IMR-90 (cell line): ENCODE data around the gene AMACR. TPM values are rescaled to one million over a fixed set of nuclear protein-coding genes. Genes with fewer than 3 reads are reported as not detected.

Source experiments
- ATAC-seq: fragments of 200-7000 bp; cut with Tn5 transposase; 2 replicates; pipeline ENCODE4 v1.9.1; 2020; ENCODE audit warnings: low read depth, mild to moderate bottlenecking, moderate library complexity
- BruUV-seq: library from RNA; stranded (reverse); fragments of 400-500 nt; replicated peaks from 2 replicates; lab custom pipeline; 2021; lab: Mats Ljungman, UMichigan
- CTCF ChIA-PET: fragments of 300-600 bp; formaldehyde crosslinking; extraction: SDS; loops from one replicate; lab custom pipeline; 2021; ENCODE audit warnings: antibody characterized with exemption; lab: Yijun Ruan, JAX
- POLR2A ChIA-PET: fragments of 300-600 bp; sonication (Branson Sonifier 250); formaldehyde crosslinking; loops from one replicate; lab custom pipeline; 2022; ENCODE audit warnings: antibody characterized with exemption; ENCODE audit not compliant: unreplicated experiment; lab: Charles Lee
- DNase-seq: peaks from one replicate; pipeline ENCODE4 v3.0.0; 2013
- H2AFZ ChIP-seq: replicated peaks from 2 replicates; pipeline ENCODE3; 2013; ENCODE audit warnings: low read length, mild to moderate bottlenecking; ENCODE audit not compliant: poor library complexity
- H2AK5ac ChIP-seq: 2 replicates; pipeline ENCODE4 v1.6.1; 2013; ENCODE audit warnings: low read depth, low read length, inconsistent platforms
- H2AK9ac ChIP-seq: replicated peaks from 2 replicates; pipeline ENCODE3; 2013; ENCODE audit warnings: mild to moderate bottlenecking, low read depth, low read length, moderate library complexity; ENCODE audit not compliant: poor library complexity
- H2BK120ac ChIP-seq: 2 replicates; pipeline ENCODE4 v1.6.1; 2013; ENCODE audit warnings: low read depth, low read length, inconsistent platforms
- H2BK15ac ChIP-seq: 3 replicates; pipeline ENCODE4 v1.6.1; 2013; ENCODE audit warnings: low read depth, low read length, inconsistent platforms
- H2BK20ac ChIP-seq: 2 replicates; pipeline ENCODE4 v1.6.1; 2013; ENCODE audit warnings: low read depth, mild to moderate bottlenecking, inconsistent platforms, low read length, moderate library complexity
- H2BK5ac ChIP-seq: 2 replicates; pipeline ENCODE4 v1.6.1; 2013; ENCODE audit warnings: mild to moderate bottlenecking, low read depth, low read length, inconsistent platforms; ENCODE audit not compliant: poor library complexity, severe bottlenecking
- H3K14ac ChIP-seq: replicated peaks from 2 replicates; pipeline ENCODE4 v1.6.1; 2013; ENCODE audit warnings: low read depth, low read length, inconsistent platforms
- H3K18ac ChIP-seq: 2 replicates; pipeline ENCODE4 v1.6.1; 2013; ENCODE audit warnings: low read depth, low read length, control low read depth
- H3K23ac ChIP-seq: 2 replicates; pipeline ENCODE4 v1.6.1; 2013; ENCODE audit warnings: low read depth, low read length, inconsistent platforms
- H3K27ac ChIP-seq: 2 replicates; pipeline ENCODE4 v1.5.1; 2013; ENCODE audit warnings: mild to moderate bottlenecking, control low read depth, low read length; ENCODE audit not compliant: insufficient read depth
- H3K27me3 ChIP-seq: 2 replicates; pipeline ENCODE4 v1.6.1; 2013; ENCODE audit warnings: low read length; ENCODE audit not compliant: control insufficient read depth, insufficient read depth
- H3K36me3 ChIP-seq: 2 replicates; pipeline ENCODE4 v1.6.1; 2013; ENCODE audit warnings: low read length, mixed read lengths; ENCODE audit not compliant: control insufficient read depth, insufficient read depth
- H3K4ac ChIP-seq: 2 replicates; pipeline ENCODE4 v1.6.1; 2013; ENCODE audit warnings: low read depth, low read length, inconsistent platforms
- H3K4me1 ChIP-seq: 2 replicates; pipeline ENCODE4 v1.6.1; 2013; ENCODE audit warnings: low read length, mixed read lengths; ENCODE audit not compliant: control insufficient read depth, insufficient read depth
- H3K4me2 ChIP-seq: 2 replicates; pipeline ENCODE4 v1.6.1; 2013; ENCODE audit warnings: low read depth, mild to moderate bottlenecking, control low read depth, low read length, moderate library complexity
- H3K4me3 ChIP-seq: 2 replicates; pipeline ENCODE4 v1.5.1; 2013; ENCODE audit warnings: low read depth, mild to moderate bottlenecking, control low read depth, low read length, moderate library complexity; ENCODE audit not compliant: insufficient read depth
- H3K56ac ChIP-seq: 2 replicates; pipeline ENCODE4 v1.6.1; 2013; ENCODE audit warnings: low read length, inconsistent platforms; ENCODE audit not compliant: insufficient read depth; ENCODE audit errors: extremely low read depth
- H3K79me1 ChIP-seq, 2 experiments: 2 replicates each; pipeline ENCODE4 v1.6.1; 2013; ENCODE audit warnings: low read length in 2 of 2, inconsistent platforms in 1 of 2, low read depth in 1 of 2
- H3K9ac ChIP-seq: 2 replicates; pipeline ENCODE4 v1.6.1; 2013; ENCODE audit warnings: low read depth, low read length, control low read depth
- H3K9me1 ChIP-seq: 2 replicates; pipeline ENCODE4 v1.6.1; 2013; ENCODE audit warnings: low read length, inconsistent platforms; ENCODE audit not compliant: insufficient read depth
- H3K9me3 ChIP-seq: 2 replicates; pipeline ENCODE4 v1.6.1; 2013; ENCODE audit warnings: low read length; ENCODE audit not compliant: control insufficient read depth, insufficient read depth
- H4K20me1 ChIP-seq: 2 replicates; pipeline ENCODE4 v1.6.1; 2013; ENCODE audit warnings: low read length, inconsistent platforms; ENCODE audit not compliant: insufficient read depth
- H4K5ac ChIP-seq: 2 replicates; pipeline ENCODE4 v1.6.1; 2013; ENCODE audit warnings: mild to moderate bottlenecking, low read depth, low read length, control low read depth
- H4K8ac ChIP-seq, 2 experiments: 2 replicates each; pipeline ENCODE4 v1.6.1; 2013; ENCODE audit warnings: low read depth in 2 of 2, low read length in 2 of 2, control low read depth in 1 of 2, inconsistent platforms in 1 of 2
- H4K91ac ChIP-seq: 2 replicates; pipeline ENCODE4 v1.6.1; 2013; ENCODE audit warnings: low read depth, low read length, inconsistent platforms; ENCODE audit not compliant: insufficient read depth
- CEBPB ChIP-seq: IDR thresholded peaks from 2 replicates; pipeline ENCODE4 v1.6.1; 2012; ENCODE audit warnings: low read depth, low read length, improper control_type of control experiment
- CHD1 ChIP-seq: IDR thresholded peaks from 2 replicates; pipeline ENCODE4 v1.6.1; 2012; ENCODE audit warnings: low read depth, low read length, improper control_type of control experiment
- CTCF ChIP-seq: conservative IDR thresholded peaks from 2 replicates; pipeline ENCODE4 v1.5.1; 2012; ENCODE audit warnings: mild to moderate bottlenecking, low read depth, low read length, improper control_type of control experiment
- MAFK ChIP-seq: IDR thresholded peaks from 2 replicates; pipeline ENCODE4 v1.6.1; 2012; ENCODE audit warnings: low read depth, low read length, improper control_type of control experiment
- MAZ ChIP-seq: IDR thresholded peaks from 2 replicates; pipeline ENCODE4 v1.6.1; 2012; ENCODE audit warnings: low read depth, mild to moderate bottlenecking, low read length, improper control_type of control experiment, moderate library complexity, borderline replicate concordance
- MXI1 ChIP-seq: IDR thresholded peaks from 2 replicates; pipeline ENCODE4 v1.6.1; 2012; ENCODE audit warnings: low read depth, mild to moderate bottlenecking, low read length, moderate library complexity, borderline replicate concordance
- NFE2L2 ChIP-seq: fragments of 150-350 bp; IDR thresholded peaks from 2 replicates; pipeline ENCODE4 v1.6.1; 2016; ENCODE audit warnings: low read depth, mild to moderate bottlenecking, low read length
- POLR2A ChIP-seq: IDR thresholded peaks from 2 replicates; pipeline ENCODE4 v1.6.1; 2012; ENCODE audit warnings: mild to moderate bottlenecking, low read depth, low read length
- RAD21 ChIP-seq: IDR thresholded peaks from 2 replicates; pipeline ENCODE4 v1.6.1; 2012; ENCODE audit warnings: low read length, improper control_type of control experiment
- RCOR1 ChIP-seq: IDR thresholded peaks from 2 replicates; pipeline ENCODE4 v1.6.1; 2012; ENCODE audit warnings: mild to moderate bottlenecking, low read length, improper control_type of control experiment; ENCODE audit not compliant: insufficient replicate concordance
- SMC3 ChIP-seq: fragments of 150-350 bp; IDR thresholded peaks from 2 replicates; pipeline ENCODE4 v1.6.1; 2016; ENCODE audit warnings: low read depth, mild to moderate bottlenecking, antibody characterized with exemption, low read length, moderate library complexity
- USF2 ChIP-seq: fragments of 150-350 bp; IDR thresholded peaks from 2 replicates; pipeline ENCODE4 v1.6.1; 2017; ENCODE audit warnings: mild to moderate bottlenecking, antibody characterized with exemption, low read length, low read depth
- whole genome bisulfite sequencing, 2 experiments: methylation state at CpG; one replicate each; pipeline versions ENCODE4 v1.1.5 to v1.1.7; 2013; ENCODE audit warnings: missing lambda C conversion rate in 2 of 2; ENCODE audit not compliant: insufficient read length in 1 of 2; ENCODE audit errors: extremely low coverage in 2 of 2; 5-methylcytosine and 5-hydroxymethylcytosine counted together
- dilution Hi-C: fragments of 300-500 bp; cut with HindIII; formaldehyde crosslinking; loops from one replicate; pipeline ENCODE4 v1.14.3; 2018; ENCODE audit warnings: low sequenced_read_pairs; ENCODE audit not compliant: unreplicated experiment
- in situ Hi-C: fragments of 300-500 bp; cut with MboI; formaldehyde crosslinking; loops from 3 replicates; pipeline ENCODE4 v1.14.3; 2019; ENCODE audit warnings: low sequenced_read_pairs, inconsistent platforms, mixed read lengths
- intact Hi-C: fragments of 100-400 bp; cut with micrococcal nuclease; formaldehyde crosslinking; loops from 2 replicates; pipeline ENCODE4 v1.10.0; 2022
- polyA plus RNA-seq, 3 experiments: library from polyadenylated mRNA; depleted of rRNA; stranded (reverse); fragments of >200 nt; gene quantifications; 2 replicates each; pipeline ENCODE4 v1.2.3, GENCODE V29; 2012; ENCODE audit warnings: low replicate concordance in 1 of 3
- total RNA-seq: library from RNA; depleted of rRNA; stranded (reverse); fragments of >200 nt; gene quantifications from 2 replicates; pipeline ENCODE4 v1.2.3, GENCODE V29; 2012

AMACR gene
- total and polyA plus RNA-seq, 2 of the 4 experiments (the other 2 are of a cell fraction) = 8.2 to 12.9 TPM

- Histone ChIP-seq H4K20me1 (no peaks in the 10 kb centered on the region), H2BK120ac (no peak overlapping the region), H2BK15ac (no peak overlapping the region), H3K4ac (no peak overlapping the region), H2BK20ac (no peak overlapping the region), H3K79me1 (no peaks in the 10 kb centered on the region), H3K9ac (no peak overlapping the region), H2AFZ (no peak overlapping the region), H3K4me3 (no peak overlapping the region), H4K8ac (no peak overlapping the region), H3K27me3 (peaks cover 10% of the 10 kb centered on the region), H2AK5ac (no peak overlapping the region), H3K4me2 (no peak overlapping the region), H3K27ac (no peak overlapping the region), H3K9me1 (0 out of 2 replicates have a peak, but pooled peaks cover 4% of the 10 kb centered on the region), H4K5ac (no peak overlapping the region), H2BK5ac (no peak overlapping the region), H3K56ac (no peak overlapping the region), H3K23ac (no peak overlapping the region), H3K36me3 (no peaks in the 10 kb centered on the region), H3K4me1 (peaks cover 6% of the 10 kb centered on the region), H3K9me3 (no peaks in the 10 kb centered on the region), H2AK9ac (no peak overlapping the region), H3K14ac (no peak overlapping the region), H3K18ac (no peak overlapping the region), H4K91ac (no peak overlapping the region)
- no TSS peak for BruUV-seq
- POLR2A ChIA-PET = no interaction called here
- ATAC-seq (no peak), DNase-seq (no peak)
- in situ Hi-C loops (loop anchor here (25.0 kb wide), 1 partner anchor 907 kb away; no protein-coding TSS in a partner anchor), dilution Hi-C loops (no loop called here), intact Hi-C loops (no loop called here)
- WGBS, 2 experiments = no CpG with 5 or more reads among the region's 3 CpGs
- TF ChIP-seq CTCF (no peak), CEBPB (no peak), NFE2L2 (no peak), RCOR1 (no peak), MAZ (no peak), USF2 (no peak), MAFK (no peak), CHD1 (no peak), POLR2A (no peak), RAD21 (no peak), MXI1 (no peak), SMC3 (no peak)
- CTCF ChIA-PET = no interaction called here
Measured at GRCh38 chr5:33980030-33980429, 27.8 kb downstream of the AMACR start.
